HG03460 (cell line): ENCODE results near the gene TEP1.
"Not testable (repeated sequence)": the region's sequence is repeated elsewhere in the genome, so short reads cannot be mapped to it uniquely, and the experiment has no call there.

ENCODE experiments used
- ATAC-seq: cut with Tn5 transposase; IDR thresholded peaks from one replicate; pipeline ENCODE4 v1.9.1; 2021; ENCODE audit not compliant: unreplicated experiment

TEP1 gene

DNA sequence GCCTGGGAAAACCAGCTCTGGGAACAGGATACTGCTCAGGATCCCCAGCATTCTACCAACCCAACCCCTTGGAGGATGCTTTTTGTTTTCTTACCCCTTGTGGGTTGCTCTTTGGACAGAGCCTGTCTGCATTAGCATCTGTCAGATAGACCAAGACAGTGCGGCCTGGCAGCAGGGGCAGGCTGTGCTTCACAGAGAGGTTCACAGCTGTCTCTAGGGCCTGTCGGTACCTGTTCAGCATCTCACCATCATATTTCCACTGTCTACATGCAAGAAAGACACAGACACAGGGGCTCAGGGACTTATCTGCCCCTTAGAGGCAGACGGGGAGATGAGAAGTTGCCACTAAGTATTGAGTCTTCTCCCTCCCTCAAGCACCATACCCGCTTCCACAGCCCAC, 21.8 kb downstream of the TEP1 start:
- no peak for ATAC-seq

DNA sequence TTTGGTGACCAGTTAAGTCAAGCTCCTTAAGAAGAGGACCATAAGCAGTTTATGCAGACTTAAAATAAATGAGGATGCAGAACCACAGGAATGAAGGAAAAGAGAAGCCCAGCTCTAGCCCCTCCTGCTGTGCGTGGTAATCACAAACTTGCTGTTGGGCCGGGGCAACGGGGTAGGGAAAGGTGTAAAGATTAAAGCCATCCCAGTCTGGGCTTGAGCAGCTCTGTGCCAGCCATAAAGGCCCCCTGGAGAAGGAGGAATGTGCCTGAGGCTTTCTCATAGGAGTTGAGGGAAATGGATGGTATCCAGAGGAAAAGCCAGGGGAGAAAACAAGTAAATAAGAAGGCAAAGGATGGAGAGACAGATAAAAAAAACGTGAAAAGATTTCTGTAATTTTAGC, 25.1 kb downstream of the TEP1 start:
- no peak for ATAC-seq

DNA sequence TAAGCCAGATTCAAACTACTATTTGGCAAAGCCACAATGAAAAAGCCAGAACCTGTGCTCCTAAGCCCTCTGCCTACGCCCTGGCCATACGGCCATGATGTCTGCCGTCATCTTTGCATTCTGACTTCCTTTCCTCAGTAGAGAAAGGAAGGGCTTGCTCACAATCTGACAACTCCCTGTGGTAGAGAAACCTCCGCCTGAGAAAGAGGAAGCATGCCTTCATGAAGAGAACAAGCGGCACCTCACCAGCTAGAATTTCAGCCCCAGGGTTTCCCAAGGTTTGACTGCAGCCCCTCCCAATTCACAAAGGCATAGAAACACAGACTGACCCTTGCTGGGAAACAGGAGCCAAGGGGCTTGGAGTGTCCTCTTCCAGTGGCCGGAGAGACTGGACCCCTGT, 25.7 kb downstream of the TEP1 start:
- no peak for ATAC-seq

DNA sequence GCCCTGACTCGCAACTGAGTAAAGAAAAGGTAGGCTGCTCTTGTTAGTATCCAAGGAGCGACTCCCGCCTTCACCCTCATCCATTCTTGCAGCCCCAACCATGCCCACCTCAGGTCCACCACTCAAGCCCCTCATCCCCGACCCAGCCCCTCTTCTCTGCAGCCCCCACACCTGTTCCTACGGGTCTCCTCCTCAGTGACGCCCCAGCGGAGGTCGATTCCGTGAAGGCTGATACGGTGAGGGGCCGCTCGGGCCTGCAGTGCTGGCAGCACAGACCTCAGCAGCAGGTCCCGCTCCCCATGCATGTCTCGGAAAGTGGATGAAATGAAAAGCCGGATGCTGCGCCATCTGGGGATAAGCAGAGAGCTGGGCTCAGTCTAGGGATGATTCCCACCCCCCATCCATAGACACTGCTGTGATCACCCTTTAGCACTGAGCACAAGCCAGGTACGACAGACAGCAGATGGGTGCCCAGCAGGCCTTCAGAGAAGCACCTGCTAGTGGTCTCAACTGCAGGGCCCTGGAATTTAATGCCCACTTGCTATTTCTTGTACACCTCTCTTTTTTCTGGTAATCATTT, 26.9 kb downstream of the TEP1 start:
- no peak for ATAC-seq

DNA sequence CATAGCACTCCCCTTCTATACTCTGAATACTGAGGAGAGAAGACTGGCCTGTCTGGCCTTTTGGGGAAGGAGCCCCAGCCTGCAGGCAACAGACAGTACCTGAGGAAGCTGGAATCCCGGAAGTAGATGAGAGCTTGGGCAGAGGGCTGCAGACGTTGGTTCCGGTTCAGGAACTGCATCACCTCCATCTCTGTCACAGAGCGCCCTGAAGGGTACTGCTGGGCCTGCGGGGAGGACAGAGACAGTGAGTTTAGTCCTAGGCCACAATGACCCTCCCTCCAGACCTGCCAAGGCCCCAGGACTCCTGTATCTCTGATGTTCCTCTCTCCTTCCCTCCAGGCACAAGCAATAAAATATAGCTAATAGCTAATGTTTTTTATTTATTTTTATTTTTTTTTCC, 28.4 kb downstream of the TEP1 start:
- ATAC-seq = no peak

DNA sequence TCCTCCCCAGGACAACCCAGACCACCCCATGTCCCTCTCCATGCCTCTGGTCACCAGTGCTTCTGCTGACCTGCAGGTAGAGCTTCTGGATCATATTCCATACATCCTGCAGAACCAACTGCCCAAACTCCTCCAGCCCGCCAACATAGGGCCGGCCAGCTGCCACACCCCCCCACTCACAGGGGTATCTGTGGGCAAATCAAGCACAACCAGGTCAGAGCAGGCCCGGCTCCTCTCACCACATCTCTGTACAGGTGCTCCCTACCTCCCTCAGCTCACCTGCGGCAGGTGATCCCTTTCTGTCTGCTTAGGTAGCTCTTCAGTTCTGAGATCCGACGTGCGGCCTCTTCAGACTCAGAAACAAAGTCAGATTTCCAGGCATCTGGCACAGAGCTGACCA, 29.0 kb downstream of the TEP1 start:
- no peak for ATAC-seq

DNA sequence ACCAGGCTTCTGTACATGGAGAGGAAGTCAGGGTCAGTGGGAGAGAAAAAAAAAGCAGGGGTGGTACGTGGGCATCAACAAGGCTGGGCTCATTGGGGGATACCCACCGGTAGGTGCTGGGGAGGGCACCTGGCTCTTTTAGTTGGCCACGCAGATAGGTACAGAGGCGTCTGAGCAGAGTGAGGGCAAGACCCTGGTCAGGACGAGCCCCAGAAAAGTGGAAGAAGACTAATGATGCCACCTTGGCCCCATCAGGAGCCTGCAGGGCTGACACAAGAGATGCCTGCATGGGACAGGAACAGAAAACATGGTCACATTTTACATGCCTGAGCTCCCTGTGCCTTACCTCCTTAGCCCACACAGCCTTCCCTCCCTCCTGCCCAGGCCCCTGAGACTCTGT, 29.7 kb downstream of the TEP1 start:
- no peak for ATAC-seq

DNA sequence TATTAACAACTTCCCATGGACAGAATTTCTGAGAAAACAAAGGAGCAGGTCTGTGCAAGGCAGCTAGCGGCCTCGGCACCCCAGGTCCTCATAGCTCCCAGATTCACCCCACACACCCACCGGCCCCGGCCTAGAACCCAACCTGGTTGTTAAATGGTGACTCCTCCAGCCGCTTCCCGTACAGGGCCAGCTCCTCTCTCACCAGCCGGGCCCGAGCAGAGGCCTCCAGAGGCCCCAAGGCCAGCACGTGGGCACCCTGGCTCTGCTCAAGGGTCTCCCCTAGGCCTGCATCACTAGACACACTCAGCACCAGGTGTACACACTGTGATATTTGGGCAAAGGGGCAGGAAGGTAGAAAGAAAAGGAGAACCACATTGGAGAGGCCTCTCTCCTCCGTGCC, 30.3 kb downstream of the TEP1 start:
- ATAC-seq = no peak

DNA sequence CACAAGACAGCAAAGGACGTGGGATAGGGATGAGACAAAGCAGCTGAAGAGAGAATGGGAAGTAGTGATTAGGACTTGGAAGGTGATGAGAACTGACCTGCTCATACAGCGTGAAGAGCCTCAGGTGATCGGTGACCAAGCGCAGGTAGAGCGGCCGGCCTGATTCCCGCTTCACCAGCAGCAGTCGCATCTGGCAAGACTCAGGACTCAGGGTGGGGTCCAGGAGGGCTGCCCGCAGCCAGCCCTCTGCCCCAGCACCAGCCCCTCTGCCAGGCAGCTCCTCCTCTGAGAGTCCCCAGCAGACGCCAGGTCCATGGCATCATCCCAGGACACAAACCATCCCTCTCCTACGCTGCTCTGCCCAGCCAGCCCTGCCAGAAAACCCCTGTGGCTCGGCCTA, 30.8 kb downstream of the TEP1 start:
- no peak for ATAC-seq

DNA sequence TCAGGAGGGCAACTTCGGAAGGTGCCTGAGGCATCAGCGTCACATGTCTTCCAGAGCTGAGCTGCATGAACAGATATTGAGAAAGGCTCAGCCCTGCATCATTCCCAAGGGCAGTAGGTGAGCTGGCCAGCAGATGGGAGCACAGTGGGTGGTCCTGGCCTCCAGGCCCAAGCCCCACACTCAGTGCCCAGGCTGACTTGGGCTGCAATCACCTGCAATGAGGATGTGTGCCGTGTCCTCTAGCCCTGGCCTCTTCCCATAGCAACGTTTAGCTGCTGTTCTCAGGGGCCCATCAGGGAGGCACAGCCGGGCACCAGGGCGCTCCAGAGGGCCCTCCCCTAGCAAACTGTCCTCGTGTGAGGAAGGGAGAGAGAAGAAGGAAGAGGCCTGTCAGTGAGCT, 32.0 kb downstream of the TEP1 start:
- no peak for ATAC-seq

DNA sequence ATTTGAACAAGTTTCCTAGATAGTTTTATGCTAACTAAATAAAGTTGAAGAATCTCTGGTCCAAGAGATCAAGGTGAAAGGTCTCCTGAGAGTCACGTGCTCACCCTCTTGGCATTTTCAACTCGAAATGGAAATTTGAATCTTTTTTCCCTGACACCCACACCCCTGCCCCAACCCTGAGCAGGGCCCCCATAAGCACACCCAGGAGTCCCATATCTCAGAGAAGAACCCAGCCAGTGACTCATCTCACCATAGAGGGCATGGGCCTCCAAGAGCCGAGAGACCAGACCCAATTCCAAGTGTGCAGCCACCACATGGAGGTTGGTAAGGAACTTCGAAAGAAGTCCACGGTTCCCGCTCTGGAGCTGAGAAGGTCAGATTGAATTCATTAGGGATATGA, 32.6 kb downstream of the TEP1 start:
- ATAC-seq = no peak

DNA sequence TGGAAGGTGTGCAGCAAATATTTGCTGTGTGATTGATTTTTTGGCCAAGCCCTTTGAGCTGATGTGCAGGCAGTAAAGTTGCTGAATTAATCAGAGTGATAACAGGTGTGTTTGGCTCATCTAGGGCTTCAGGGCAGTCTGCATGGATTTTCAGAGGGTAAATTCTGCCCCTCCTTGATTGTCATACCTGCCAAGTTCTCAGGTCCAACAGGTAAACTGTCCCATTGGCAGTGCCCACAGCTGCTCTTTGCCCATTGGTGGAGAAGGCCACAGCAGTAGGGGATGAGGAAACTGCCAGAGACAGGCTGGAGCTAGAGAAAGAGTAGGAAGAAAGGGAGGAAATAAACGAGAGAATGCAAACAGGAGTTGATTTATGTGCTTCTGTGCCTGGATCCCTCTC, 33.6 kb downstream of the TEP1 start:
- ATAC-seq = no peak

DNA sequence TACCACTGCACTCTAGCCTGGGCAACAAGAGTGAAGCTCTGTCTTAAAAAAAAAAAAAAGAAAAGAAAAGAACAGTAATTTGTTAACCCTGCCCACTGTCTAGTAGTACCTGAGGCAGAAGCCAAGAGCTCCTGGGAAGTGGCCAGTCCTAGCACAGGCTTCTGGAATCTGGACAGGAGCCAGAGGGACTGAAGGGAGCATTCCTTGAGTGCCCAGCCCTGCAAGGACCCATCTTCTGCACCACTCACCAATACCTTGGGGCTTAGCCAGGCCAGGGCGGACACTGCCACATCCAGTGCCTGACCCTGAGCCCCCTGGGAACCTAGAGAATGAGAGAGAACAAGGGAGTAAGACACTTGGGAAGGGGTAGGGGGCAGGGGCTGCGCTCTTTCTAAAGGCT, 36.1 kb downstream of the TEP1 start:
- no peak for ATAC-seq

DNA sequence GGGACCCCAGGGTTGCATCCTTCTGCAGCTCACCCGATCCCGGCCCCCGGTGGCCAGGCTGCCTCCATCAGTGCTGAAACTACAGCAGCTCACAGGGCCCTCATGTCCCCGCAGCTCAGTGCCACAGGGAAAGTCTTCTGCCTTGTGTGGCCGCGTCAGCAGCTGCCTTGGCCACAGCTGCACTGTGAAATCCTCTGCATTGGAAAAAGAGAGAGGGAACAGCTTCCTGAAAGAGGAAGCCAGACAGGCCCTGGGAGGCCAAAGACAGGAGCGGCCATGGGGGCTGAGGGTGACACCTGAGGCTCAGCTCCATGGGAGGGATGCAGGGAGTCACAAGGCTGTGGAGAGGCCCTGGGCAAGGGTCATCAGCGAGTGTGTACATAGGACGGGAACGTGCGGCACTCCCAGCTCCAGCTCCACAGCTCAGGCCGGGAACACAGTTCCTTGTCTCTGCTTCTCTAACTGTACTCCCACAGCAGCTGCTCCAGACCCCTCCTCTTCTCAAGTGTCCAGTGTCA, 37.2 kb downstream of the TEP1 start:
- no peak for ATAC-seq

DNA sequence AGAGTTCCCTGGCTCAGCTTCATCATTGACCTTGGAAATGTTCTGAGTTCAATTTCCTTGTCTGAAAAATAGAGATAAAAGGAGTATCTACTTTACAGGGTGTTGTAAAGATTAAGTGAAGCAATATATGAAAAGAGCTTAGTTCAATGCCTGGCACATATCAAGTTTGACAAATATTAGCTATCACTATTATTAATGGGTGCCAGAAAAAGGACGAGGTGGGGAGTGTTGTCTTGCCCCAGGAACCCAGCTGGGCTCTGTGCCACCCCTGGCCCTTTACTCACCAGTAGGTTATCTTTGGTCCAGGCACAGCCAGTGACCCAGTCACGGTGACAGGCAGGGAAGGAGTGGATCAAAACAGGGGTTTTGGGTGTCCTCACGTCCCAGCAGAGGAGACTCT, 37.8 kb downstream of the TEP1 start:
- ATAC-seq = no peak

DNA sequence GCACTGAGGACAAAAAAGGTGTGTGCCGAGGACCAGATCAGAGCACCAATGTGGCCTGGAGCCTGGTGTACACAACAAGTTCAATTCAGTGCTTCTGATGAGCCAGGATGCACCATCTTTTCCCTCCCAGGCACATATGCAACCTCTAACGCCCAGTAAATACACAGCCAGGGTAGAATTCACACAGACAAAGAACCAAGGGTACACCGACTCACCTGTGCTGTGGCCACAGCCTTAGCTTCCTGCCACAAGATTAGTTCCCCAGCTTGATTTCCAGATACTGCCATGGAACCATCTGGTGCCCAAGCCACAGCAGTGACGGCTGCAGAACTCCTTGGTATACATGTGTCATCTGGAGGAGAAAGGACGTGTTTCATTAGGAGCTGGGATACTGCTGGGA, 40.5 kb downstream of the TEP1 start:
- ATAC-seq = no peak

DNA sequence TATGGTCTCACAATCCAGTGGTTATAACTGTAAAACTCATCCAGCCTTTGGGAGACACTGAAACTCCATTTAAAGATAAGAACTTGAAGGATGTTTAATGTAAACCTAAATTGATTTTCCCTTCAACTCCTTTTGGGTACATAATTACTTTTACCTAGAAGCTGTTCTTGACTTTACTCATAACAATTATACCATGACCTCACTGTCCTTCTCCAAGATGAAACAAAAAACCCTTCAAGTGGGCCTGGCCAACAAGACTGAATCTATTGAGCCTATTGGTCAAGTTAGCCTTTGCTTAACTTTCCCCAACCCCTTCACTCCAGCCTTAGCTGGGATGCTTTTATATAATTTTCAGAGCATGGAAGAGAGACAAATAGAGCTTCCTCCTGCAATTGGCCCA, 47.4 kb downstream of the TEP1 start:
- ATAC-seq = no peak

DNA sequence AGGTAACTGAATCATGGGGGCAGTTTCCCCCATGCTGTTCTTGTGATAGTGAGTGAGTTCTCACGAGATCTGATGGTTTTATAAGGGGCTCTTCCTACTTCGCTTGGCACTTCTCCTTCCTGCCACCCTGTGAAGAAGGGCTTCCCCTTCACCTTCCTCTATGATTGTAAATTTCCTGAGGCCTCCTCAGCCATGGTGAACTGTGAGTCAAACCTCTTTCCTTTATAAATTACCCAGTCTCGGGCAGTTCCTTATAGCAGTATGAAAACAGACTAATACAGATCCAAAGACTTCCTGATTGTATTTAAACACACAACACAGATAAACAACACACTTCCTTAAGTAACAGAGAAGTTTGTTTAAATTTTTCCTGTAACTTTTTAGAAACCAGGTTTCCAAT, 54.8 kb downstream of the TEP1 start:
- not testable (repeated sequence) for ATAC-seq

DNA sequence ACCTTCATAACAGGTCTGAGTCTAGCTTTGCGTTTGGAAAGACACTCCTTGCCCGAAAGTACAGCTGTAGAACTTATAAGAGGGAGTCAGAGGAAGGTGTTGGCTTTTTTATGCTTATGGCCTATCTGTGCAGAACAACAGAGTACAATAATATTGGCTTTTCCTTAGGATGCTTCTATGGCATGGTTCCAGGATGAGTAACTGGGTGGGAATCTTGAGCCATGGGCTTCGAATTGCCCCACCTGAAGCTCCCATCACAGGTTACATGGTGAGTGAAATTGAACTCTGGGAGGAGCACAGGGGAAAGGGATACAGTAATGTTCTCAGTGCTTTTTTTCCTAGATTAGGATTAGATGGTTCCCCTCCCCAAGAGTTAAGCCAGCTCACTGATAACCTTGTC, 56.9 kb downstream of the TEP1 start:
- ATAC-seq = no peak

DNA sequence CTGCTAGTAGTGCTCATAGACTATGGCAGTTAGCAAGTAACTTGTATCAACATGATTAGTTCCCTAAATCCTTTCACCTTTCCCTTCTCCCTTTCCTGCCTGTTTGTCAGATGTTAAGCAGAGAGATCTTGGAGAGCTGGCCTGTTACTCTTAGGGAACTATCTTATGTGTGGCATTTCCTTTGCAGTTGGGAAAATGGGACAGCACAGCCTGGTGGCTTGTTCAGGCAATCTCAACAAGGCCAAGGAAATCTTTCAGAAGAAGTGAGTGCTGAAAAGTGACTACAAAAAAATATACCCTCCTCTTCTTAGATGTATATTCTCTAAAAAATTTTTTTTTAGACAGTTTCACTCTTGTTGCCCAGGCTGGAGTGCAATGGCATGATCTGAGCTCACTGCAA, 62.4 kb downstream of the TEP1 start:
- ATAC-seq = no peak

DNA sequence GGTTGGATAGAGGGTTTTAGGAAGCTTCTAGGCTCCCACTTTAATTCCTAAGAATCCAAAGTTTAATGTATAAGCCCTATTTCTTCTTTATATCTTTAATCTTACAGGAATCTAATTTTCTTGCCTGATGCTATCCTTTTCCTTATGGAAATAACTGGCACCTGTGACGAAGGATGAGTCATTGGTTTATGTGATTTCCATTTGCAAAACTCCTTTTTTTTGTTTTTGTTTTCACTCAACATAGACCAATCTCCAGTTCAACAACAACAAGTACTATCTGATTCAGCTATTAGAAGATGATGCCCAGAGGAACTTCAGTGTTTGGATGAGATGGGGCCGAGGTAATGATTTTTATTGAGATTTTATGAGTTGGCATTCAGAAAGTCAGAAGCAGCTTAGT, 63.0 kb downstream of the TEP1 start:
- no peak for ATAC-seq

DNA sequence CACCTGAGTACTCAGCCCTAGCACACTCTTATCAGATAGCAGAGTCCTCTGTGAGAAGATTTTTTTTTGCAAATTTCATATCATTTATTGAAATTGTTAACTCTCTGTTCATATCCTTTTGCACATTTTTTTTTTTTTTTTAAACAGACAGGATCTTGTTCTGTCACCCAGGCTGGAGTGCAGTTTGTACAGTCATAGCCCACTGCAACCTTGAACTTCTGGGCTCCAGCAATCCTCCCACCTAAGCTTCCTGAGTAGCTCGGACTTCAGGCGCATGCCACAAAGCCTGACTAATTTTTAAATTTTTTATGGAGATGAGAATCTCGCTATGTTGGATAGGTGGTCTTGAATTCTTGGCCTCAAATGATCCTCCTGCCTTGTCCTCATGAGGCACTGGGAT, 65.6 kb downstream of the TEP1 start:
- ATAC-seq = no peak

DNA sequence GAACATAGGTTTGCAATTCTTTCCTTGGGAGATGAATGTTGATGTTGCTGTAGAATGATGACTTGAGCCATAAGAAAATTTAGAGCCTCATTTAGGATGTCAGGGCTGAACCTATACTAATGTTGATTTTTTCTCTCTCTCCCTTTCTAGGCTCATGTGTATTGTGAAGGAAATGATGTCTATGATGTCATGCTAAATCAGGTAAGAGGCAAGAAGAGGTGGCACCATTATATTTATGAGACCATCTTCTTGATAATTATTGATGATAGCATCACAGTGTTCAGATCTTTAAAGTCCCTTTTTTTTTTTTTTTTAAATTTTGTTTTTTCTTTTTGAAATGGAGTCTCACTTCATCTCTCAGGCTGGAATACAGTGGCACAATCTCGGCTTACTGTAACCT, 66.6 kb downstream of the TEP1 start:
- ATAC-seq = no peak

DNA sequence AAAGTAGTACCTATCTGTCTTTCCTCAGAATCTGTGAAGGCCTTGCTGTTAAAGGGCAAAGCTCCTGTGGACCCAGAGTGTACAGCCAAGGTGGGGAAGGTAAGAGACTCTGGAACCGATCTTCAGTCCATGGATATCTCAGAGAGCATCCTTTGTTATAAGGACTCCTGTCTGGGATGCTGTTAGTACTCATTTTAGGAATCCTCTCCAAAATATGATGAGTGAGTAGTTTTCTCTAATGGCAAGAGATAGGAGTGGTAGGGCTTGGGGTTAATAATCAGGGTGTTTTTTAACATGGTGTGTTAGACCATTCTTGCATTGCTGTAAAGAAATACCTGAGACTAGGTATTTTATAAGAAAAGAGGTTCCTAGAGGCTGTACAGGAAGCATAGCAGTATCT, 67.9 kb downstream of the TEP1 start:
- ATAC-seq = no peak
